K562 (cell line): ENCODE data around the gene TMEFF1. TPM values are rescaled to one million over a fixed set of nuclear protein-coding genes. Genes with fewer than 3 reads are reported as not detected.

Experiments used
- ATAC-seq: fragments of 200-7000 bp; cut with Tn5 transposase; 3 replicates; pipeline ENCODE4 v1.9.1; 2020; ENCODE audit warnings: moderate library complexity
- BruUV-seq: library from RNA; stranded (reverse); fragments of 400-500 nt; replicated peaks from 2 replicates; lab custom pipeline; 2021; lab: Mats Ljungman, UMichigan
- CTCF ChIA-PET: fragments of 300-600 bp; formaldehyde crosslinking; extraction: SDS; loops from one replicate; lab custom pipeline; 2021; ENCODE audit warnings: low intra/inter-chr PET ratio; lab: Yijun Ruan, JAX
- POLR2A ChIA-PET: fragments of 300-600, 350-650 bp; sonication (Branson Sonifier 250); formaldehyde crosslinking; extraction: SDS; loops from one replicate; lab custom pipeline; 2021; ENCODE audit warnings: antibody characterized with exemption, inconsistent platforms; lab: Yijun Ruan, JAX
- DNase-seq, 4 experiments: peaks; one replicate each; pipeline versions ENCODE4 v3.0.0 to v3.0.0-alpha.2; 2011 to 2018; ENCODE audit warnings: low spot score in 3 of 4, mixed read lengths in 3 of 4; ENCODE audit errors: extremely low read depth in 1 of 4
- FAIRE-seq: peaks from 2 replicates; lab custom pipeline; 2011; peaks lifted over from hg19 to GRCh38; lab: Jason Lieb, UNC
- H2AFZ ChIP-seq: 2 replicates; pipeline ENCODE4 v1.6.0; 2011; ENCODE audit warnings: low read depth, low read length, control low read depth, inconsistent platforms
- H3K27ac ChIP-seq: fragments of 200-600 bp; 3 replicates; pipeline ENCODE4 v1.8.0; 2011; ENCODE audit warnings: low read depth, mild to moderate bottlenecking, control low read depth, inconsistent platforms, low read length, moderate library complexity, mixed read lengths; ENCODE audit errors: extremely low read depth
- H3K27me3 ChIP-seq, 2 experiments: fragments of 300-600 bp in 1 of 2; 2 replicates in 1 of 2; 3 replicates in 1 of 2; pipeline versions ENCODE4 v1.6.0 to v1.8.0; 2011; ENCODE audit warnings: inconsistent platforms in 2 of 2, low read length in 2 of 2, mild to moderate bottlenecking in 1 of 2, mixed read lengths in 1 of 2, moderate library complexity in 1 of 2; ENCODE audit not compliant: control insufficient read depth in 2 of 2, insufficient read depth in 2 of 2
- H3K36me3 ChIP-seq: fragments of 300-600 bp; 3 replicates; pipeline ENCODE4 v1.8.0; 2011; ENCODE audit warnings: mild to moderate bottlenecking, low read length, inconsistent platforms; ENCODE audit not compliant: control insufficient read depth, insufficient read depth
- H3K4me1 ChIP-seq, 2 experiments: fragments of 200-600 bp in 1 of 2; replicated peaks in 1 of 2; 2 replicates in 1 of 2; 3 replicates in 1 of 2; pipeline versions ENCODE4 v1.5.1 to v1.8.0; 2011; ENCODE audit warnings: inconsistent platforms in 2 of 2, low read length in 2 of 2, mild to moderate bottlenecking in 1 of 2, mixed read lengths in 1 of 2, moderate library complexity in 1 of 2; ENCODE audit not compliant: control insufficient read depth in 2 of 2, insufficient read depth in 2 of 2
- H3K4me2 ChIP-seq: 2 replicates; pipeline ENCODE4 v1.6.1; 2011; ENCODE audit warnings: low read length, control low read depth, inconsistent platforms, mixed read lengths; ENCODE audit not compliant: insufficient read depth
- H3K4me3 ChIP-seq: fragments of 200-600 bp; sonication (generic), shearing (Covaris generic); 2 replicates; pipeline ENCODE4 v1.5.1; 2016; ENCODE audit warnings: control low read depth, inconsistent platforms
- H3K79me2 ChIP-seq: fragments of 200-600 bp; 3 replicates; pipeline ENCODE4 v1.8.0; 2011; ENCODE audit warnings: low read length, inconsistent platforms; ENCODE audit not compliant: control insufficient read depth, insufficient read depth
- H3K9ac ChIP-seq, 2 experiments: 2 replicates each; pipeline versions ENCODE4 v1.6.0 to v1.6.1; 2011; ENCODE audit warnings: low read depth in 2 of 2, low read length in 2 of 2, control low read depth in 1 of 2, inconsistent platforms in 1 of 2, mild to moderate bottlenecking in 1 of 2, mixed read lengths in 1 of 2; ENCODE audit not compliant: insufficient read depth in 1 of 2
- H3K9me1 ChIP-seq: one replicate; pipeline ENCODE4 v1.6.0; 2011; ENCODE audit warnings: inconsistent platforms, mild to moderate bottlenecking, low read length, moderate library complexity; ENCODE audit not compliant: control insufficient read depth, insufficient read depth
- H3K9me3 ChIP-seq: replicated peaks from 2 replicates; pipeline ENCODE4 v1.5.1; 2011; ENCODE audit warnings: low read depth, low read length, inconsistent platforms; ENCODE audit not compliant: control insufficient read depth, insufficient read depth
- H4K20me1 ChIP-seq: replicated peaks from 2 replicates; pipeline ENCODE4 v1.6.1; 2011; ENCODE audit warnings: low read length, inconsistent platforms, mixed read lengths; ENCODE audit not compliant: control insufficient read depth, insufficient read depth
- ADNP ChIP-seq: fragments of 200-800 bp; sonication (Bioruptor generic); IDR thresholded peaks from 2 replicates; pipeline ENCODE4 v1.6.1; 2016; ENCODE audit warnings: missing genetic modification characterization, missing compliant biosample characterization
- BCOR ChIP-seq: fragments of 450-650 bp; IDR thresholded peaks from 2 replicates; pipeline ENCODE4 v1.6.1; 2016
- CBFA2T3 ChIP-seq: fragments of 450-650 bp; IDR thresholded peaks from 2 replicates; pipeline ENCODE4 v1.6.1; 2017
- ETV1 ChIP-seq: fragments of 450-650 bp; conservative IDR thresholded peaks from 2 replicates; pipeline ENCODE4 v1.6.1; 2016; ENCODE audit warnings: missing genetic modification characterization, control low read depth, low read depth, missing compliant biosample characterization
- PHF20 ChIP-seq: fragments of 450-650 bp; IDR thresholded peaks from 2 replicates; pipeline ENCODE4 v1.6.1; 2018; ENCODE audit not compliant: partially characterized antibody
- RBM25 ChIP-seq: fragments of 200-400 bp; formaldehyde crosslinking; IDR thresholded peaks from 2 replicates; pipeline ENCODE4 v1.6.1; 2018; ENCODE audit warnings: low read length, low read depth, moderate library complexity; ENCODE audit not compliant: severe bottlenecking
- SLC30A9 ChIP-seq: fragments of 250-450 bp; sonication (Bioruptor Pico); IDR thresholded peaks from 2 replicates; pipeline ENCODE4 v1.8.0; 2022; ENCODE audit warnings: mild to moderate bottlenecking, moderate library complexity
- TCF3 ChIP-seq: sonication (generic); formaldehyde crosslinking; IDR thresholded peaks from 2 replicates; pipeline ENCODE4 v1.4.0; 2020; ENCODE audit warnings: mild to moderate bottlenecking, missing genetic modification reagents
- ZNF23 ChIP-seq: fragments of 250-450 bp; sonication (Bioruptor Pico); IDR thresholded peaks from 2 replicates; pipeline ENCODE4 v1.4.0; 2020; ENCODE audit warnings: mild to moderate bottlenecking
- ZNF507 ChIP-seq: conservative IDR thresholded peaks from 2 replicates; pipeline ENCODE4 v1.6.1; 2017; ENCODE audit warnings: missing genetic modification characterization, missing compliant biosample characterization
- ZNF589 ChIP-seq: fragments of 200-800 bp; sonication (Bioruptor generic); IDR thresholded peaks from 2 replicates; pipeline ENCODE4 v1.6.1; 2016; ENCODE audit warnings: low read depth, missing genetic modification characterization, missing compliant biosample characterization
- WGBS: fragments of 100-300 bp; shearing (Covaris generic); methylation state at CpG from one replicate; pipeline ENCODE4 v1.1.6; 2016; ENCODE audit warnings: low coverage, mixed read lengths; ENCODE audit not compliant: insufficient coverage; ENCODE audit errors: missing lambda C conversion rate; 5-methylcytosine and 5-hydroxymethylcytosine counted together
- in situ Hi-C: fragments of 300-500 bp; cut with MboI; formaldehyde crosslinking; loops from 4 replicates; pipeline ENCODE4 v1.15.0; 2018; ENCODE audit warnings: inconsistent platforms, mixed read lengths
- intact Hi-C: fragments of 100-400 bp; cut with micrococcal nuclease; formaldehyde crosslinking; loops from 2 replicates; pipeline ENCODE4 v1.14.2; 2022
- polyA plus RNA-seq, 8 experiments: library from polyadenylated mRNA; depleted of rRNA in 4 of 8; stranded (reverse) in 5 of 8; unstranded in 3 of 8; fragments of >200 nt; fragmentation: Nextera tagmentation in 2 of 8; fragmentation: Illumina TruSeq in 1 of 8; extraction: Ambion mirVana in 2 of 8; extraction: Trizol in 1 of 8; gene quantifications; 2 replicates each; pipeline versions ENCODE4 v1.2.1 to v1.2.3, GENCODE V29; 2011 to 2014; ENCODE audit warnings: inconsistent platforms in 1 of 8, missing spikeins in 1 of 8
- total RNA-seq, 7 experiments: library from RNA; depleted of rRNA in 6 of 7; stranded (reverse); fragments of >200 nt in 6 of 7; fragmentation: Illumina TruSeq in 2 of 7; extraction: Trizol in 2 of 7; gene quantifications; 2 replicates each; pipeline versions ENCODE4 v1.2.1 to v1.2.3, GENCODE V29; 2011 to 2021; ENCODE audit warnings: low replicate concordance in 1 of 7
- TF ChIP-seq, protein P1 (sequence below): IDR thresholded peaks from 2 replicates; pipeline ENCODE4 v1.6.1; 2011; ENCODE audit not compliant: insufficient read length; ENCODE audit errors: extremely low read depth
- TF ChIP-seq, protein P2 (sequence below), 2 experiments: fragments of 450-650 bp; formaldehyde crosslinking in 1 of 2; IDR thresholded peaks; 2 replicates each; pipeline versions ENCODE4 v1.4.0 to v1.6.1; 2014 to 2020; ENCODE audit warnings: mild to moderate bottlenecking in 2 of 2, borderline replicate concordance in 1 of 2, low read depth in 1 of 2

The TMEFF1 gene
- total and polyA plus RNA-seq, 9 of the 15 experiments (the other 6 are each of a cell fraction or from before 2014, with no cell fraction given), result 0.07 to 1.1 (median 0.28) TPM; not detected in 2

- no peak for TF ChIP-seq ZNF589 (CRISPR knock-in tag)
- TF ChIP-seq SLC30A9 (CRISPR knock-in tag), result no peak
These were observed 4.9 kb upstream of the TMEFF1 start (continued) for GRCh38 chr9:100468041-100468440.

- intact Hi-C loops, result no loop called here
- Histone ChIP-seq H4K20me1 (no peaks in the 10 kb centered on the region), H3K27me3 (peaks cover 0 to 10% of the 10 kb centered on the region in 2 experiments; a peak in 4 of 5 replicates), H3K4me2 (peak overlapping the region; percentile 46), H3K27ac (no peak overlapping the region), H3K79me2 (no peaks in the 10 kb centered on the region), H3K9me3 (no peaks in the 10 kb centered on the region; the same call in 1 of the 2 replicates), H3K9ac (no peak overlapping the region; a peak in 1 of 4 replicates), H3K36me3 (no peaks in the 10 kb centered on the region), H2AFZ (peak overlapping the region; percentile 60; the same call in 1 of the 2 replicates), H3K4me3 (no peak overlapping the region), H3K9me1 (no peaks in the 10 kb centered on the region), H3K4me1 (peaks cover 6 to 17% of the 10 kb centered on the region in 2 experiments; a peak in 4 of 5 replicates)
- peak; percentile 8; the same call in 1 of the 3 replicates for ATAC-seq
- peak in 3 of 4 experiments; percentile 22 to 55 (median 22) for DNase-seq
- 8% methylated on average over 3 of the region's 3 CpGs for WGBS
- POLR2A ChIA-PET, result no interaction called here
- no TSS peak for BruUV-seq
- FAIRE-seq, result peak; percentile 59
- in situ Hi-C loops, result no loop called here
- CTCF ChIA-PET, result no interaction called here
- TF ChIP-seq, protein P1, sequence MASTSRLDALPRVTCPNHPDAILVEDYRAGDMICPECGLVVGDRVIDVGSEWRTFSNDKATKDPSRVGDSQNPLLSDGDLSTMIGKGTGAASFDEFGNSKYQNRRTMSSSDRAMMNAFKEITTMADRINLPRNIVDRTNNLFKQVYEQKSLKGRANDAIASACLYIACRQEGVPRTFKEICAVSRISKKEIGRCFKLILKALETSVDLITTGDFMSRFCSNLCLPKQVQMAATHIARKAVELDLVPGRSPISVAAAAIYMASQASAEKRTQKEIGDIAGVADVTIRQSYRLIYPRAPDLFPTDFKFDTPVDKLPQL, result no peak
- peak; percentile 34; the same call in 1 of the 2 replicates for TF ChIP-seq ETV1
- TF ChIP-seq, protein P2, sequence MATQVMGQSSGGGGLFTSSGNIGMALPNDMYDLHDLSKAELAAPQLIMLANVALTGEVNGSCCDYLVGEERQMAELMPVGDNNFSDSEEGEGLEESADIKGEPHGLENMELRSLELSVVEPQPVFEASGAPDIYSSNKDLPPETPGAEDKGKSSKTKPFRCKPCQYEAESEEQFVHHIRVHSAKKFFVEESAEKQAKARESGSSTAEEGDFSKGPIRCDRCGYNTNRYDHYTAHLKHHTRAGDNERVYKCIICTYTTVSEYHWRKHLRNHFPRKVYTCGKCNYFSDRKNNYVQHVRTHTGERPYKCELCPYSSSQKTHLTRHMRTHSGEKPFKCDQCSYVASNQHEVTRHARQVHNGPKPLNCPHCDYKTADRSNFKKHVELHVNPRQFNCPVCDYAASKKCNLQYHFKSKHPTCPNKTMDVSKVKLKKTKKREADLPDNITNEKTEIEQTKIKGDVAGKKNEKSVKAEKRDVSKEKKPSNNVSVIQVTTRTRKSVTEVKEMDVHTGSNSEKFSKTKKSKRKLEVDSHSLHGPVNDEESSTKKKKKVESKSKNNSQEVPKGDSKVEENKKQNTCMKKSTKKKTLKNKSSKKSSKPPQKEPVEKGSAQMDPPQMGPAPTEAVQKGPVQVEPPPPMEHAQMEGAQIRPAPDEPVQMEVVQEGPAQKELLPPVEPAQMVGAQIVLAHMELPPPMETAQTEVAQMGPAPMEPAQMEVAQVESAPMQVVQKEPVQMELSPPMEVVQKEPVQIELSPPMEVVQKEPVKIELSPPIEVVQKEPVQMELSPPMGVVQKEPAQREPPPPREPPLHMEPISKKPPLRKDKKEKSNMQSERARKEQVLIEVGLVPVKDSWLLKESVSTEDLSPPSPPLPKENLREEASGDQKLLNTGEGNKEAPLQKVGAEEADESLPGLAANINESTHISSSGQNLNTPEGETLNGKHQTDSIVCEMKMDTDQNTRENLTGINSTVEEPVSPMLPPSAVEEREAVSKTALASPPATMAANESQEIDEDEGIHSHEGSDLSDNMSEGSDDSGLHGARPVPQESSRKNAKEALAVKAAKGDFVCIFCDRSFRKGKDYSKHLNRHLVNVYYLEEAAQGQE (IDR thresholded peaks at IDR 0.05; ENCODE audit: borderline replicate concordance), result no peak
- TF ChIP-seq, protein P2 (CRISPR knock-in tag; IDR thresholded peaks at IDR 0.05; ENCODE audit: low read depth), result no peak
- TF ChIP-seq ZNF23 (CRISPR knock-in tag), result no peak
- no peak for TF ChIP-seq ZNF507 (tag)
- 0 out of 2 replicates have a peak, but pooled peaks have one; percentile 18 for TF ChIP-seq ADNP (tag)
- peak; percentile 30 for TF ChIP-seq PHF20
- 0 out of 2 replicates have a peak, but pooled peaks have one; percentile 29 for TF ChIP-seq CBFA2T3
- TF ChIP-seq TCF3, result 0 out of 2 replicates have a peak, but pooled peaks have one; percentile 21
- peak; percentile 84 for TF ChIP-seq BCOR
- TF ChIP-seq RBM25, result peak; percentile 90
These were observed 681 bp upstream of the TMEFF1 start for GRCh38 chr9:100472268-100472667.
